K562 (cell line): ENCODE data around the gene GNAT1. TPM values are rescaled to one million over a fixed set of nuclear protein-coding genes. Genes with fewer than 3 reads are reported as not detected.

Experiments
- GABPB1 ChIP-seq: sonication (generic); formaldehyde crosslinking; IDR thresholded peaks from 2 replicates; pipeline ENCODE4 v1.8.0; 2022; ENCODE audit warnings: mild to moderate bottlenecking, missing genetic modification reagents
- KAT2B ChIP-seq: IDR thresholded peaks from one replicate; pipeline ENCODE4 v1.6.1; 2012; ENCODE audit warnings: low read depth, mild to moderate bottlenecking, control low read depth, inconsistent platforms, low read length, moderate library complexity
- L3MBTL2 ChIP-seq: fragments of 450-650 bp; IDR thresholded peaks from 2 replicates; pipeline ENCODE4 v1.6.1; 2016; ENCODE audit warnings: mild to moderate bottlenecking, moderate library complexity
- MXI1 ChIP-seq: IDR thresholded peaks from 2 replicates; pipeline ENCODE4 v1.6.1; 2011; ENCODE audit warnings: low read depth, mild to moderate bottlenecking, improper control_type of control experiment, low read length
- NRF1 ChIP-seq, 2 experiments: fragments of 450-650 bp; IDR thresholded peaks in 1 of 2; conservative IDR thresholded peaks in 1 of 2; 2 replicates each; pipeline ENCODE4 v1.6.1; 2014; ENCODE audit warnings: mild to moderate bottlenecking in 2 of 2
- RAD21 ChIP-seq, 2 experiments: fragments of 250-450 bp in 1 of 2; fragments of 450-650 bp in 1 of 2; sonication (Bioruptor Pico) in 1 of 2; formaldehyde crosslinking in 1 of 2; IDR thresholded peaks in 1 of 2; conservative IDR thresholded peaks in 1 of 2; 2 replicates each; pipeline versions ENCODE4 v1.4.0 to v1.8.0; 2020 to 2022; ENCODE audit warnings: mild to moderate bottlenecking in 2 of 2, moderate library complexity in 1 of 2
- REST ChIP-seq, 2 experiments: fragments of 450-650 bp; formaldehyde crosslinking in 1 of 2; IDR thresholded peaks; 2 replicates each; pipeline versions ENCODE4 v1.4.0 to v1.6.1; 2014 to 2020; ENCODE audit warnings: mild to moderate bottlenecking in 2 of 2, borderline replicate concordance in 1 of 2, low read depth in 1 of 2
- SMC3 ChIP-seq: conservative IDR thresholded peaks from 2 replicates; pipeline ENCODE4 v1.6.1; 2011; ENCODE audit warnings: low read depth, low read length, improper control_type of control experiment; ENCODE audit not compliant: insufficient read depth
- STAG1 ChIP-seq: sonication (generic); formaldehyde crosslinking; IDR thresholded peaks from 2 replicates; pipeline ENCODE4 v1.5.0; 2020; ENCODE audit warnings: missing genetic modification reagents, borderline replicate concordance
- VEZF1 ChIP-seq: fragments of 200-800 bp; sonication (Bioruptor generic); IDR thresholded peaks from 2 replicates; pipeline ENCODE4 v1.6.1; 2017; ENCODE audit warnings: missing genetic modification characterization, missing compliant biosample characterization
- XRCC5 ChIP-seq: fragments of 200-400 bp; formaldehyde crosslinking; IDR thresholded peaks from 2 replicates; pipeline ENCODE4 v1.6.1; 2017; ENCODE audit warnings: low read depth, mild to moderate bottlenecking, low read length
- ZBTB33 ChIP-seq: sonication (generic); formaldehyde crosslinking; IDR thresholded peaks from 2 replicates; pipeline ENCODE4 v1.8.1; 2023; ENCODE audit warnings: mild to moderate bottlenecking, missing genetic modification reagents
- ZC3H11A ChIP-seq: IDR thresholded peaks from 2 replicates; pipeline ENCODE4 v1.6.1; 2012; ENCODE audit warnings: low read depth, low read length, improper control_type of control experiment
- ZNF41 ChIP-seq: fragments of 250-450 bp; sonication (Bioruptor Pico); conservative IDR thresholded peaks from 2 replicates; pipeline ENCODE4 v1.4.0; 2020; ENCODE audit warnings: mild to moderate bottlenecking
- polyA plus RNA-seq, 8 experiments: library from polyadenylated mRNA; depleted of rRNA in 4 of 8; stranded (reverse) in 5 of 8; unstranded in 3 of 8; fragments of >200 nt; fragmentation: Nextera tagmentation in 2 of 8; fragmentation: Illumina TruSeq in 1 of 8; extraction: Ambion mirVana in 2 of 8; extraction: Trizol in 1 of 8; gene quantifications; 2 replicates each; pipeline versions ENCODE4 v1.2.1 to v1.2.3, GENCODE V29; 2011 to 2014; ENCODE audit warnings: inconsistent platforms in 1 of 8, missing spikeins in 1 of 8
- total RNA-seq, 7 experiments: library from RNA; depleted of rRNA in 6 of 7; stranded (reverse); fragments of >200 nt in 6 of 7; fragmentation: Illumina TruSeq in 2 of 7; extraction: Trizol in 2 of 7; gene quantifications; 2 replicates each; pipeline versions ENCODE4 v1.2.1 to v1.2.3, GENCODE V29; 2011 to 2021; ENCODE audit warnings: low replicate concordance in 1 of 7

The GNAT1 gene
- total and polyA plus RNA-seq, 9 of the 15 experiments (the other 6 are each of a cell fraction or from before 2014, with no cell fraction given), result not detected

DNA sequence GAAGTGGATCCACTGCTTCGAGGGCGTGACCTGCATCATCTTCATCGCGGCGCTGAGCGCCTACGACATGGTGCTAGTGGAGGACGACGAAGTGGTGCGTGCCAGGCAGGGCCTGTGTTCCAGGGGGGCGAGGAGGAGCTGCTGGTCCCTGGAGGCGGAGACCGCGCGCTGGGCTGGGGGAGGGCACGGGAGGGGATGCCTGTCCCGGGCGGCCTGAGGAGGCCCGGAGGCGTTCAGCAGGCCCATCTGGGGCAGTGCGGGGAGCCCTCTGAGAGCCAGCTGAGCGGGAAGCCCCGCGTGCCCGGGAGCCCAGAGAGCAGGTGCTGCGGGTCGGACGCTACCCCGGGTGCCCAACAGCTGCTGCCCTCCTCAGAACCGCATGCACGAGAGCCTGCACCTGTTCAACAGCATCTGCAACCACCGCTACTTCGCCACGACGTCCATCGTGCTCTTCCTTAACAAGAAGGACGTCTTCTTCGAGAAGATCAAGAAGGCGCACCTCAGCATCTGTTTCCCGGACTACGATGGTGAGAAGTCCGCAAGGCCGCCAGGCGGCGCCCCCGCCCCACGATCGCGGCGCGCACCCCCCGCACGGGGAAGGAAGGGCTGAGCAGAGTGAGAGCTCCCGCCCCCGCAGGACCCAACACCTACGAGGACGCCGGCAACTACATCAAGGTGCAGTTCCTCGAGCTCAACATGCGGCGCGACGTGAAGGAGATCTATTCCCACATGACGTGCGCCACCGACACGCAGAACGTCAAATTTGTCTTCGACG lies 2.9 kb downstream of the GNAT1 start (continued):
- peak; percentile 94 for TF ChIP-seq REST (IDR thresholded peaks at IDR 0.05; ENCODE audit: borderline replicate concordance)
- TF ChIP-seq REST (CRISPR knock-in tag; IDR thresholded peaks at IDR 0.05; ENCODE audit: low read depth), result no peak
- TF ChIP-seq L3MBTL2, result peak; percentile 95
- TF ChIP-seq GABPB1, result peak; percentile 54; the same call in 1 of the 2 replicates
- TF ChIP-seq RAD21 (CRISPR knock-in tag; conservative IDR thresholded peaks at IDR 0.05 in 1 of 2, IDR thresholded peaks at IDR 0.05 in 1 of 2), result peak; percentile 92 to 99
- peak in 1 of 2 experiments; percentile 35; a peak in 2 of 4 replicates for TF ChIP-seq NRF1 (conservative IDR thresholded peaks at IDR 0.05 in 1 of 2, IDR thresholded peaks at IDR 0.05 in 1 of 2)
- TF ChIP-seq VEZF1 (CRISPR knock-in tag), result peak; percentile 90
- TF ChIP-seq KAT2B, result no peak
- no peak for TF ChIP-seq MXI1
- TF ChIP-seq XRCC5, result 0 out of 2 replicates have a peak, but pooled peaks have one; percentile 28
- TF ChIP-seq STAG1 (CRISPR knock-in tag), result peak; percentile 89
- no peak for TF ChIP-seq ZNF41 (CRISPR knock-in tag)
- TF ChIP-seq ZBTB33 (CRISPR knock-in tag), result peak; percentile 67
- TF ChIP-seq ZC3H11A, result no peak
- peak; percentile 95 for TF ChIP-seq SMC3
